ENCODE measurements around the gene TK1.

The TK1 gene

GRCh38 chr17:78133971-78134898, 52.6 kb downstream of the TK1 start:
- Histone ChIP-seq H3K4me1 (ENCODE audit: insufficient read depth, low read length) (peaks cover 5% of the 10 kb centered on the region), H3K4me3 (ENCODE audit: low read depth in 1 of 2, low read length in 2 of 2) (no peak overlapping the region), H3K9ac (ENCODE audit: low read length) (no peak overlapping the region), H3K27me3 (ENCODE audit: control insufficient read depth in 1 of 2, insufficient read depth in 2 of 2, low read length in 2 of 2) (peaks cover 0 to 41% of the 10 kb centered on the region in 2 donors), H3K36me3 (ENCODE audit: insufficient read depth, low read length) (no peaks in the 10 kb centered on the region), H3K9me3 (ENCODE audit: low read length) (no peaks in the 10 kb centered on the region), H3K27ac (ENCODE audit: low read depth, low read length) (no peak overlapping the region)

GRCh38 chr17:78133179-78133951, 53.5 kb downstream of the TK1 start:
- no peaks in the 10 kb centered on the region for H3K36me3 ChIP-seq (ENCODE audit: insufficient read depth, low read length)
- peaks cover 5% of the 10 kb centered on the region for H3K4me1 ChIP-seq (ENCODE audit: insufficient read depth, low read length)

GRCh38 chr17:78132767-78133178, 54.1 kb downstream of the TK1 start:
- no peaks in the 10 kb centered on the region for H3K9me3 ChIP-seq (ENCODE audit: low read length)
- no peak overlapping the region for H3K27ac ChIP-seq (ENCODE audit: low read depth, low read length)
- H3K4me1 ChIP-seq (ENCODE audit: insufficient read depth, low read length), result peaks cover 5% of the 10 kb centered on the region
- peaks cover 0 to 54% of the 10 kb centered on the region in 2 donors for H3K27me3 ChIP-seq (ENCODE audit: control insufficient read depth in 1 of 2, insufficient read depth in 2 of 2, low read length in 2 of 2)
- H3K36me3 ChIP-seq (ENCODE audit: insufficient read depth, low read length), result no peaks in the 10 kb centered on the region
- no peak overlapping the region for H3K9ac ChIP-seq (ENCODE audit: low read length)
- H3K4me3 ChIP-seq (ENCODE audit: low read depth in 1 of 2, low read length in 2 of 2), result no peak overlapping the region

More at GRCh38 chr17:78133179-78133951, 53.5 kb downstream of the TK1 start:
- Histone ChIP-seq H3K27me3 (ENCODE audit: control insufficient read depth in 1 of 2, insufficient read depth in 2 of 2, low read length in 2 of 2) (peaks cover 0 to 49% of the 10 kb centered on the region in 2 donors), H3K4me3 (ENCODE audit: low read depth in 1 of 2, low read length in 2 of 2) (no peak overlapping the region), H3K9ac (ENCODE audit: low read length) (no peak overlapping the region), H3K9me3 (ENCODE audit: low read length) (no peaks in the 10 kb centered on the region), H3K27ac (ENCODE audit: low read depth, low read length) (no peak overlapping the region)

- H3K9ac ChIP-seq (ENCODE audit: low read length), result no peak overlapping the region
- H3K9me3 ChIP-seq (ENCODE audit: low read length), result no peaks in the 10 kb centered on the region
- H3K36me3 ChIP-seq (ENCODE audit: insufficient read depth, low read length), result no peaks in the 10 kb centered on the region
- H3K27ac ChIP-seq (ENCODE audit: low read depth, low read length), result no peak overlapping the region
- peaks cover 0 to 60% of the 10 kb centered on the region in 2 donors for H3K27me3 ChIP-seq (ENCODE audit: control insufficient read depth in 1 of 2, insufficient read depth in 2 of 2, low read length in 2 of 2)
- H3K4me1 ChIP-seq (ENCODE audit: insufficient read depth, low read length), result peaks cover 5% of the 10 kb centered on the region
- H3K4me3 ChIP-seq (ENCODE audit: low read depth in 1 of 2, low read length in 2 of 2), result no peak overlapping the region
These were observed 54.7 kb downstream of the TK1 start for GRCh38 chr17:78132084-78132676.

GRCh38 chr17:78131172-78132083, 55.4 kb downstream of the TK1 start:
- no peaks in the 10 kb centered on the region for H3K36me3 ChIP-seq (ENCODE audit: insufficient read depth, low read length)
- no peaks in the 10 kb centered on the region for H3K9me3 ChIP-seq (ENCODE audit: low read length)
- no peak overlapping the region for H3K4me3 ChIP-seq (ENCODE audit: low read depth in 1 of 2, low read length in 2 of 2)
- peaks cover 8% of the 10 kb centered on the region for H3K4me1 ChIP-seq (ENCODE audit: insufficient read depth, low read length)
- H3K27ac ChIP-seq (ENCODE audit: low read depth, low read length), result no peak overlapping the region
- no peak overlapping the region for H3K9ac ChIP-seq (ENCODE audit: low read length)
- peaks cover 0 to 60% of the 10 kb centered on the region in 2 donors for H3K27me3 ChIP-seq (ENCODE audit: control insufficient read depth in 1 of 2, insufficient read depth in 2 of 2, low read length in 2 of 2)

GRCh38 chr17:78130437-78131101, 56.3 kb downstream of the TK1 start, which contains the start of gene TMC8:
Gene TMC8 (plus strand): TSS chr17:78130771. CDS start chr17:78131589, 818 bp downstream.
- peaks cover 8% of the 10 kb centered on the region for H3K4me1 ChIP-seq (ENCODE audit: insufficient read depth, low read length)
- H3K27ac ChIP-seq (ENCODE audit: low read depth, low read length), result no peak within 1 kb of the TSS
- no peaks in the 10 kb centered on the region for H3K9me3 ChIP-seq (ENCODE audit: low read length)
- H3K4me3 ChIP-seq (ENCODE audit: low read depth in 1 of 2, low read length in 2 of 2), result no peak within 1 kb of the TSS
- no peak within 1 kb of the TSS for H3K9ac ChIP-seq (ENCODE audit: low read length)
- H3K27me3 ChIP-seq (ENCODE audit: control insufficient read depth in 1 of 2, insufficient read depth in 2 of 2, low read length in 2 of 2), result peaks cover 0 to 60% of the 10 kb centered on the region in 2 donors
- H3K36me3 ChIP-seq (ENCODE audit: insufficient read depth, low read length), result no peaks in the 10 kb centered on the region

GRCh38 chr17:78130090-78130436, 56.8 kb downstream of the TK1 start:
- Histone ChIP-seq H3K4me1 (ENCODE audit: insufficient read depth, low read length) (peaks cover 8% of the 10 kb centered on the region), H3K27me3 (ENCODE audit: control insufficient read depth in 1 of 2, insufficient read depth in 2 of 2, low read length in 2 of 2) (peaks cover 0 to 59% of the 10 kb centered on the region in 2 donors), H3K4me3 (ENCODE audit: low read depth in 1 of 2, low read length in 2 of 2) (no peak overlapping the region), H3K27ac (ENCODE audit: low read depth, low read length) (no peak overlapping the region), H3K9me3 (ENCODE audit: low read length) (no peaks in the 10 kb centered on the region), H3K9ac (ENCODE audit: low read length) (no peak overlapping the region), H3K36me3 (ENCODE audit: insufficient read depth, low read length) (no peaks in the 10 kb centered on the region)

- Histone ChIP-seq H3K27me3 (ENCODE audit: control insufficient read depth in 1 of 2, insufficient read depth in 2 of 2, low read length in 2 of 2) (peaks cover 0 to 54% of the 10 kb centered on the region in 2 donors), H3K27ac (ENCODE audit: low read depth, low read length) (no peak overlapping the region), H3K9ac (ENCODE audit: low read length) (no peak overlapping the region), H3K4me3 (ENCODE audit: low read depth in 1 of 2, low read length in 2 of 2) (peak overlapping the region; percentile 18 to 26), H3K36me3 (ENCODE audit: insufficient read depth, low read length) (no peaks in the 10 kb centered on the region), H3K4me1 (ENCODE audit: insufficient read depth, low read length) (peaks cover 8% of the 10 kb centered on the region), H3K9me3 (ENCODE audit: low read length) (no peaks in the 10 kb centered on the region)
These were observed 57.3 kb downstream of the TK1 start for GRCh38 chr17:78129351-78130089.

- Histone ChIP-seq H3K4me1 (ENCODE audit: insufficient read depth, low read length) (peaks cover 8% of the 10 kb centered on the region), H3K9me3 (ENCODE audit: low read length) (no peaks in the 10 kb centered on the region), H3K27ac (ENCODE audit: low read depth, low read length) (peak within 1 kb of the TSS; percentile 63), H3K9ac (ENCODE audit: low read length) (no peak within 1 kb of the TSS), H3K27me3 (ENCODE audit: control insufficient read depth in 1 of 2, insufficient read depth in 2 of 2, low read length in 2 of 2) (peaks cover 0 to 54% of the 10 kb centered on the region in 2 donors), H3K36me3 (ENCODE audit: insufficient read depth, low read length) (no peaks in the 10 kb centered on the region), H3K4me3 (ENCODE audit: low read depth in 1 of 2, low read length in 2 of 2) (peak within 1 kb of the TSS; percentile 29 to 45)
These were observed 58.1 kb downstream of the TK1 start, which contains the start of gene TMC6 for GRCh38 chr17:78128551-78129350. Gene TMC6 (minus strand): TSS chr17:78128755. CDS start chr17:78126832, 1,923 bp downstream.
